GM18498 (cell line): ENCODE measurements around the gene STX3.

ENCODE experiments used
- ATAC-seq: cut with Tn5 transposase; IDR thresholded peaks from one replicate; pipeline ENCODE4 v1.9.1; 2021; ENCODE audit warnings: mild to moderate bottlenecking, moderate library complexity; ENCODE audit not compliant: unreplicated experiment

The STX3 gene

GRCh38 chr11:59754859-59755700, at the start of gene STX3:
TSS of gene STX3 (plus strand) at chr11:59755376. CDS start at chr11:59755606, 230 bp downstream.
- peak; percentile 70 for ATAC-seq

DNA sequence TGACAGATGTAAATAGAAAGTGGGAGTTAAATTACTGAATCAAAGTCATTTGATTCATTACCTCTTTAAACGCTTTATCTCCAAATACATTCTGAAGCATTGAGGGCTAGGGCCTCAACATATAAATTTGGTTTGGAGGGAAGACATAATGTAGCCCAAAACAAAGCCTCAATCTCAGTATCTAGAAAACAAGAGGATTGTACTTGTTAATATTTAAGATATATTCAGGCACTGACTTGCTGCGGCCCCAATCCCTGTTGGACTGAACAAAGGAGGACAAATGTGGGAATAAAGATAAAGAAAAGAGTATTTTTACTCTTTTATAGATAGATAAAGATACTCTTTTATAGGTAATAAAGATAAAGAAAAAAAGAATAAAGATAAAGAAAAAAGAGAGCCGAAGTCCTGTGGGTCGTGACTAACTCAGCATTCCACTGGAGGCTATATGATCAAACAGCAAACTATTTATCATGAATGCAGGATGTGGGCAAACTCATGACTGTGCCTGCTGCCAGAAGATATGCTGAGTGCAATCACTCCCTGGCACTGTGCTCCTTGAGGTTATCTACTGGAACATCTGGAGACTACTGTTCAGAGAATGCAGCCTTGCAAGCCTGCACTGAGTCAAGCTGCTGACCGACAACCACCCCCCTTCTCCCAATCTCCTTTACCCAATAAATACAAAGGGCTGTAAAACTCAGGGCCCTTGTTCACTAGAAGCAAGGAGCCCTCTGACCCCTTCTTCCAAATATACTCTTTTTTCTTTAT, 48.5 kb upstream of the STX3 start:
- ATAC-seq: no peak

- no peak for ATAC-seq
Observed at GRCh38 chr11:59707371-59707770, 47.8 kb upstream of the STX3 start.

DNA sequence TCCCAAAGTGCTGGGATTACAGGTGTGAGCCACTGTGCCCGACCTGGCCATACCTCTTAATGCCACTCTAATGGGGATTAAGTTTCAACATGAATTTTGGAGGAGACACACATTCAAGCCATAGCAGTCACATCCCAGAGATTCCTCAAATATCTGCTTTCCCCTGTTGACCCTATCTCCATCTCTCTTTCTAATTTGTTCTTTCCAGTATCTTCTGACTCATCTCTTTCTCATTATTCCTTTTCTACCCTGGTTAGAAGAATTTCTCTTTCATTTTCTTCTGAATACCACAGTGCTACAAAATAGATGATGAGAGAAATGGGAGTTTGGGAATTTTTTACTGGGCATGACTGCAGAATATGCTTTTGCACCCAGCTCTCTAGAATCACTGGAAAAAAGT, 46.6 kb upstream of the STX3 start:
- no peak for ATAC-seq

DNA sequence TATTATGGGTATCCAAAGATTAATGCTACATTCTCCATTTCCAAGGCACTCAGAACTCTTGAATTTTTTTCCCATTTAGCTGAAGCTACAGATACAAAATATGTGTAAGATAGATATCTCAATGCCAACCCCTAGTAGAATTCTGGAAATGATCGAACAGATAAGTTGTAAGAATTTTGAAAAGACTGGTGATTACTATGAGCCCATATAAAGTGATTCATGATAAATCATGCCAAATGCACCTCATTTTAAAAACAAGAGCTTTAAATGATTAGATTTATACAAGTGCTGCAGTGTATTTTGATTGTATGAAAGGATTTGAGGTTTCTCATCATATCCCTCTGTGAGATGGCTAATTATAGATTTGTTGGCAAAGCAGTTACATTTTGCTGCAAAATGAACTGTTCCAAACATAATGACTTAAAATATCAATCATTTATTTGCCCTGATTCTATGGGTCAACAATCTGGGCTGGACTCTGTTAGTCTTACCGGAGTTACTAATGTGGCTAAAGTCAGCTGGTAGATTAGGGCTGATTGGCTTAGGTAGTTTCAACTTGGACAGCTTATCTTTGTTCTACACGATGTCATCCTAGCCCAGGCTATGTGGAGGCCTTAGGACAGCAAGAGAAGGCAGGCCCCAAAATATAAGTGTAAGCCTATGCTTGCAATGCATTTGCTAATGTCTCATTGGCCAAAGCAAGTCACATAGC, 44.9 kb upstream of the STX3 start:
- no peak for ATAC-seq

DNA sequence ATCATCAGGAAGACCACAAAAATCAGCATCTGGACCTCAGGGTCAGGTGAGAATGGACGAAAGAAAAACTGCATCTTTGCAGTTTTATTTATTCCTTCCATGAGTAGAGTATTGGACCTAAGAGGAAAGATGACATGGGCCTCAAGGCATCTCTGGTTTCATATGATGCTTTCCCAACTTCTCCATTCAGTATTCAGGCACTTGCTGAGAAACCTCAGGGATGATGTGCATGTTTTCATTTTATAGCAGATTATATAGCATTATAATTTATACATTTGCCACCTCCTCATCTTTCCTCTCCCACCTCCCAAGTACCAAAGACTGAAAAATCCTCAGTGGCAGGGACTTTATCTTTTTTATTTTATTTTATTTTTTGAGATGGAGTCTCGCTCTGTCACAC, 41.4 kb upstream of the STX3 start, which contains the start of gene OR10V1:
Gene OR10V1 (minus strand): TSS at position 101 of the 400 bp plus-strand sequence. CDS start 0 bp downstream, at position 101.
- ATAC-seq: no peak

- no peak for ATAC-seq
Observed at GRCh38 chr11:59716051-59716450, 39.1 kb upstream of the STX3 start.

DNA sequence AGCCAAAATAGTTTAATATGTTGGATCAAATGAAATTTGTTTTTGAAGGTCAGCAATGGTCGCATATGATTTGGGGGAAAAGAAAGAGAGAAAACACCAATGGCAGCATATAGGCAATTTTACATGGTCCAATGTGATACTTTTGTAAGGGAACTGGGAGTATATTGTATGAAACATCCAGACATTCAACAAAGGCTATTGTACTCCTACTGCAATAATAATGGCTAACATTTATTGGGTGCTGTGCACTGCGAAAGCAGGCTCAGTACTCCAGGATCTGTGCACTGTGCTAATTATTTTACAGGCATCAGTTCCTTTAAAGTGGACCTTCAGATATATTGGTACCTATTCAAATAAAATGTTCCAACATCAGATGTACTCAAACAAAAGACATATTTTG, 35.6 kb upstream of the STX3 start:
- ATAC-seq: no peak

- ATAC-seq: no peak
Observed at GRCh38 chr11:59724066-59724465, 31.1 kb upstream of the STX3 start.

DNA sequence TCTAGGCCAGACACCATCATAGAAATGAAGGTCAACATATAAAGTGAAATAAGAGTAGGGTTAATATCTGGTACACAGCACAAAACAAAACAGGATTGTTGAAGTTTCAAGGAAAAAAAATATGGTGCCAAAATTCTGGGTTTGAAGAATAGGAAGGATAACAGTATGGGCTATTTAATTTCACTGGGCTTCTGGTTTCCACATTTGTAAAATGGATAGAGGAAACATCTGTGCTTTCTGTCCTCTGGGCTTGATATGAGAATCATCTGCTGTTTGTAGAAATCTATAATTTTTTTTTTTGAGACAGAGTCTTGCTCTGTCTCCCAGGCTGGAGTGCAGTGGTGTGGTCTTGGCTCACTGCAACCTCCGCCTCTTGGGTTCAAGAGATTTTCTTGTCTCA, 27.8 kb upstream of the STX3 start:
- no peak for ATAC-seq

GRCh38 chr11:59728154-59728553, 27.0 kb upstream of the STX3 start:
- ATAC-seq: no peak

DNA sequence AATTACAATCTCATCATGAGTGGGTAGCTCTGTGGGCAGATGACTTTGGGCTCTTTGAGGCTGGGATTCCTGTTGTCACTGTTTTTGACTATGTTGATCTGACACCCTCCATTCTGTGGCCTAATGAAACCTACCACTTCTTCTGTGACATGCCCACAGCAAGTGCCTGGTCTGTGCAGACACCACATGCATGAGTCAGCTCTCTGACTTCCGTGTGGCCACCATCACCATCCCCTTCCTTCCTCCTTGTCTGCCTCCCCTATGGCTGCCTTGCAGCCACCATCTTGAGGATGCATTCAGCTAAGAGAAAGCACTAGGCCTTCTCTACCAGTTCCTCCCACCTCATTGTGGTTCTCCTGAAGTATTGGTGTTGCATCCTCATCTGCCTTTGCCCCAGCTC, 26.3 kb upstream of the STX3 start:
- ATAC-seq: no peak

GRCh38 chr11:59729834-59730233, 25.3 kb upstream of the STX3 start:
- ATAC-seq: no peak

DNA sequence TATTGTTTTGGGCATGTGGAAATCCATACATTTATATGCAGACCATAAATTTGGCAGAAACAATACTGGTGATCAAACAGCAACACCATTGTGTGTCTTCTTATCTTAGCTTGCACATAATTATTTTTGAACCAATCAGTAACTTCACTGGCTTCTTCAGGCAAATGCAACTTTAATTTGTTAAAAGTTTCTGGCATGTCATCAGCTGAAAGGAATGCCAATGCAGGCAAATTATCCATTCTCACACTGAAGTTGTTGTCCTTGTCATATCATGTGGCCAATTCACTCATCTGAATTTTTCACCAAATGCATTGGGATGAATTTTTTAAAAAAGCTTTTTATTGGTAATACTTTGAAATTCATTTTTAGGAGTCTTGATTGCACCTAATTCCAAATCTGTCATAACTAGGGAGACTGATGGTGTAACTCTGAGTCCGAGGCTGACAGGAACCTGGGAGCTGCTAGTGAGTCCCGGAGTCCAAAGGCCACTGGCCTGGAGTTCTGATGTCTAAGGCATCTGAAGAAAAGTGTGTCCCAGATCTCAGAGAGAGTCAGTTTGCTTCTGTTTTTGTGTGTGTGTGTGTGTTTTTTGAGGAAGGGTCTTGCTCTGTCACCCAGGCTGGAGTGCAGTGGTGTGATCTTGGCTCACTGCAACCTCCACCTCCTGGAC, 24.1 kb upstream of the STX3 start:
- no peak for ATAC-seq

DNA sequence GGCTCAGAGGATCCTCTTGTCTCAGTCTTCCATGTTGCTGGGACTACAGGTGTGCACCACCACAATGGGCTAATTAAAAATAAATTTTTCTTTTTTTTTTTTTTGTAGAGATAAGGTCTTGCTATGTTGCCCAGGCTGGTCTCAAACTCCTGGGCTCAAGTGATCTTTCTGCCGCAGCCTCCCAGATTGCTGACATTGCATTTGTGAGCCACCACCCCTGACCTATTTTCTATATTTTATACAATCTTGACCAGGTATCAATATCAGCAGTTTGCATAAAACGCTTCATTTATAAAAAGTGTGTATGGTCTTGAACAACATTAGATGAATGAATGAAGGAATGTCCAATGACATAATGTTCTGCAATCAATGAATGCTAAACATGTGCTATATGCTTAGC, 9.1 kb upstream of the STX3 start:
- ATAC-seq: no peak

DNA sequence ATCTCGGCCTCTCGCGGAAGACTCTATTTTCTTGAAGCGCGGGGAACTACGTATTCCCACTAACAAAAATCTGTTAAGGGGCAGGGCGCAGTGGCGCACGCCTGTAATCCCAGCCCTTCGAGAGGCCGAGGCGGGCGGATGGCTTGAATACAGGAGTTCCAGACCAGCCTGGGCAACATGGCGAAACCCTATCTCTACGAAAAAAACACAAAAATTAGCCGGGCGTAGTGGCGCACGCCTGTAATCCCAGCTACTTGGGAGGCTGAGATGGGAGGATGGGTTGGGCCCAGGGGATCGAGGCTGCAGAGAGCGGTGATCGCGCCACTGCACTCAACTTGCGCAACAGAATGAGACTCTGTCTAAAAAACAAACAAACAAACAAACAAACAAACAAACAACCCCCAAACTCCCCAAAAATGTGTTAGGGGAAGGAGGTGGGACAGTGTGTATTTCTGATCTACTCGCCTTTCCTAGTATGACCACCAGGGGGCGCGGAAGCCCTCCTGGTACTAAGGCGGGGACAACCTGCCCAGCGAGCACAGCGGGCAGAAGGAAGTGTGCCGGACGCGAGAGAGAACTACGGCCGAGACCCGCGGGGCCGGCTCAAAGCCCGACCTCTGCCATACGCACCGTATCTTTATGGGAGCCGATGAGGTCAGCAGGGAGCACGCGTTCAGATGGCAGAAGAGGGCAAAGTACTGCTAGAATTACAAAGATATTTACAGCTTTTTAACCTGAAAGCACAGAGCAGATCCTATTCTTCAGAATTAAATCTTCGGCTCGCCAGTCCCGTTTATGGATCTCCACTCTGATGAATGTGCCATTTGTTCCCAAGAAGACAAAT, 1.3 kb upstream of the STX3 start:
- ATAC-seq: peak; percentile 81

- peak; percentile 29 for ATAC-seq
Observed at GRCh38 chr11:59754494-59754858, 700 bp upstream of the STX3 start.

- ATAC-seq: peak; percentile 7
Observed at GRCh38 chr11:59755701-59756557, 753 bp downstream of the STX3 start.

DNA sequence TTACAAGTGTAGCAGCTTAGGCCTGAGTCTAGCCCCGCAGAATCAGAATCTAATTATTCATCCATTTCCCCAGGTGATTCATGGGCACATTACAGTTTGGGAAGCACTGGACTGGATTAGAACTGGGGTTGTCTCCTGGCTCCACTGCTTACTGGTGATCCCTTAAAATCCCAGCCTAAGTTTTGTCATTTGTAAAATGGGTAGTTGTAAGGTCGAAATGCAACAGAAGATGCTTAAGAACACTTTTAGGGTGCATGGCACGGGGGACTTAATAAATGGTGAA, 1.3 kb downstream of the STX3 start:
- ATAC-seq: no peak
